Mucosa of rectum (tissue), 2 donors: ENCODE measurements around the gene CLPSL2.

Source experiments
- H3K27ac ChIP-seq, 2 donors: one replicate each; pipeline ENCODE4 v1.7.0; 2013; ENCODE audit warnings: inconsistent platforms in 2 of 2, low read depth in 2 of 2, low read length in 2 of 2
- H3K27me3 ChIP-seq, 2 donors: one replicate each; pipeline ENCODE4 v1.7.0; 2013; ENCODE audit warnings: low read length in 2 of 2; ENCODE audit not compliant: control insufficient read depth in 2 of 2, insufficient read depth in 2 of 2
- H3K36me3 ChIP-seq, 2 donors: one replicate each; pipeline ENCODE4 v1.7.0; 2013; ENCODE audit warnings: low read length in 2 of 2; ENCODE audit not compliant: control insufficient read depth in 2 of 2, insufficient read depth in 2 of 2
- H3K4me1 ChIP-seq, 2 donors: one replicate each; pipeline ENCODE4 v1.7.0; 2013; ENCODE audit warnings: low read length in 2 of 2, mild to moderate bottlenecking in 1 of 2; ENCODE audit not compliant: control insufficient read depth in 2 of 2, insufficient read depth in 2 of 2
- H3K4me3 ChIP-seq, 2 donors: one replicate each; pipeline ENCODE4 v1.7.0; 2013; ENCODE audit warnings: low read length in 2 of 2
- H3K9ac ChIP-seq, 2 donors: one replicate each; pipeline ENCODE4 v1.7.0; 2013; ENCODE audit warnings: low read length in 2 of 2, low read depth in 1 of 2, mild to moderate bottlenecking in 1 of 2
- H3K9me3 ChIP-seq, 2 donors: one replicate each; pipeline ENCODE4 v1.7.0; 2013; ENCODE audit warnings: low read length in 2 of 2; ENCODE audit not compliant: control insufficient read depth in 2 of 2
- donor health status: healthy.
- donor health status: Normal muscosa, but diverticular disease.

CLPSL2 gene

GRCh38 chr6:35776364-35777215 lies at the start of gene CLPSL2:
Gene CLPSL2 (plus strand): TSS chr6:35776598. CDS start chr6:35776619, 21 bp downstream.
- Histone ChIP-seq H3K9me3 (no peaks in the 10 kb centered on the region), H3K9ac (no peak within 1 kb of the TSS), H3K4me1 (peaks cover 0 to 2% of the 10 kb centered on the region in 2 donors), H3K27me3 (peaks cover 6 to 8% of the 10 kb centered on the region in 2 donors), H3K4me3 (peak within 1 kb of the TSS; percentile 13 to 28), H3K36me3 (no peaks in the 10 kb centered on the region), H3K27ac (no peak within 1 kb of the TSS)

- H3K4me3 ChIP-seq: peak overlapping the region; percentile 75 to 76
- no peaks in the 10 kb centered on the region for H3K9me3 ChIP-seq
- H3K4me1 ChIP-seq: peaks cover 73 to 90% of the 10 kb centered on the region in 2 donors
Observed at GRCh38 chr6:35727231-35727934, 49.0 kb upstream of the CLPSL2 start.

GRCh38 chr6:35727935-35728682 lies 48.3 kb upstream of the CLPSL2 start:
- Histone ChIP-seq H3K9me3 (no peaks in the 10 kb centered on the region), H3K36me3 (no peaks in the 10 kb centered on the region), H3K4me3 (peak overlapping the region; percentile 75 to 76), H3K4me1 (peaks cover 74 to 92% of the 10 kb centered on the region in 2 donors), H3K27ac (peak overlapping the region; percentile 100), H3K9ac (peak overlapping the region; percentile 94 to 98), H3K27me3 (no peaks in the 10 kb centered on the region)

More at GRCh38 chr6:35727231-35727934, 49.0 kb upstream of the CLPSL2 start:
- Histone ChIP-seq H3K36me3 (no peaks in the 10 kb centered on the region), H3K9ac (peak overlapping the region; percentile 94 to 98), H3K27ac (peak overlapping the region; percentile 100), H3K27me3 (no peaks in the 10 kb centered on the region)

- Histone ChIP-seq H3K9me3 (no peaks in the 10 kb centered on the region), H3K4me3 (peak overlapping the region; percentile 44 to 75), H3K36me3 (no peaks in the 10 kb centered on the region), H3K27me3 (no peaks in the 10 kb centered on the region), H3K9ac (peak overlapping the region; percentile 82 to 90), H3K27ac (peak overlapping the region; percentile 100), H3K4me1 (peaks cover 74 to 85% of the 10 kb centered on the region in 2 donors)
Observed at GRCh38 chr6:35728683-35729678, 47.4 kb upstream of the CLPSL2 start.

- peaks cover 67 to 77% of the 10 kb centered on the region in 2 donors for H3K4me1 ChIP-seq
Observed at GRCh38 chr6:35729722-35730121, 46.7 kb upstream of the CLPSL2 start.

GRCh38 chr6:35730745-35731413 lies 45.5 kb upstream of the CLPSL2 start:
- Histone ChIP-seq H3K4me1 (peaks cover 56 to 66% of the 10 kb centered on the region in 2 donors), H3K36me3 (no peaks in the 10 kb centered on the region), H3K27ac (peak overlapping the region; percentile 100), H3K4me3 (peak overlapping the region; percentile 22 to 74), H3K9me3 (no peaks in the 10 kb centered on the region), H3K27me3 (no peaks in the 10 kb centered on the region), H3K9ac (peak overlapping the region; percentile 64 to 82)

More at GRCh38 chr6:35729722-35730121, 46.7 kb upstream of the CLPSL2 start:
- Histone ChIP-seq H3K27ac (peak overlapping the region; percentile 100), H3K9me3 (no peaks in the 10 kb centered on the region), H3K9ac (peak overlapping the region; percentile 82 to 90), H3K4me3 (no peak overlapping the region), H3K36me3 (no peaks in the 10 kb centered on the region), H3K27me3 (no peaks in the 10 kb centered on the region)

- no peaks in the 10 kb centered on the region for H3K9me3 ChIP-seq
- peak overlapping the region; percentile 100 for H3K27ac ChIP-seq
- peak overlapping the region; percentile 75 to 82 for H3K9ac ChIP-seq
- H3K4me1 ChIP-seq: peaks cover 51 to 61% of the 10 kb centered on the region in 2 donors
- peak overlapping the region; percentile 68 to 74 for H3K4me3 ChIP-seq
- no peaks in the 10 kb centered on the region for H3K27me3 ChIP-seq
- H3K36me3 ChIP-seq: no peaks in the 10 kb centered on the region
Observed at GRCh38 chr6:35731414-35731735, 45.0 kb upstream of the CLPSL2 start.

- Histone ChIP-seq H3K27me3 (no peaks in the 10 kb centered on the region), H3K9me3 (no peaks in the 10 kb centered on the region), H3K9ac (peak overlapping the region; percentile 82 to 91), H3K36me3 (no peaks in the 10 kb centered on the region), H3K27ac (peak overlapping the region; percentile 100), H3K4me3 (peak overlapping the region; percentile 68 to 74), H3K4me1 (peaks cover 45 to 55% of the 10 kb centered on the region in 2 donors)
Observed at GRCh38 chr6:35731736-35732532, 44.5 kb upstream of the CLPSL2 start.
